Stimulated activated CD8-positive, alpha-beta memory T cell treated with anti-CD3 and anti-CD28 coated beads, Interleukin-7, amount 100 ng/mL, for 4 hours (primary cell): ENCODE results near the gene SMIM14.
A peak's percentile ranks its signal among the peaks of the same experiment; 100 is the strongest.
"Not testable (repeated sequence)": the region's sequence is repeated elsewhere in the genome, so short reads cannot be mapped to it uniquely, and the experiment has no call there.

Experiments
- DNase-seq, 2 donors: peaks; one replicate each; pipeline ENCODE4 v3.0.0-alpha.2; 2020; ENCODE audit warnings: low read depth in 2 of 2

Gene SMIM14

DNA sequence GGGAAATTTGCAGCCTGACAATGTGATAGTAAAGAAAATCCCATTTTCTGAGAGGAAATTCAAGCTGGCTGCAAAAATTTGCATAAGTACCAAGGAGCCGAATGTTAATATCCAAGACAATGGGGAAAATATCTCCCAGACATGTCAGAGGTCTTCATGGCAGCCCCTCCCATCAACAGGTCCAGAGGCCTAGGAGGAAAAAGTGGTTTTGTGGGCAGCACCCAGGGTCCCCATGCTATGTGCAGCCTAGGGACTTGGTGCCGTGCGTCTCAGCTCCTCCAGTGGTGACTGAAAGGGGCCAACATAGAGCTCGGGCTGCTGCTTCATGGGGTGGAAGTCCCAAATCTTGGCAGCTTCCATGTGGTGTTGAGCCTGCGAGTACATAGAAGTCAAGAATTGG lies 105.1 kb downstream of the SMIM14 start:
- DNase-seq: no peak

- not testable (repeated sequence) for DNase-seq
Observed at GRCh38 chr4:39532237-39532636, 106.4 kb downstream of the SMIM14 start.

GRCh38 chr4:39530682-39531081 lies 108.0 kb downstream of the SMIM14 start:
- no peak for DNase-seq

DNA sequence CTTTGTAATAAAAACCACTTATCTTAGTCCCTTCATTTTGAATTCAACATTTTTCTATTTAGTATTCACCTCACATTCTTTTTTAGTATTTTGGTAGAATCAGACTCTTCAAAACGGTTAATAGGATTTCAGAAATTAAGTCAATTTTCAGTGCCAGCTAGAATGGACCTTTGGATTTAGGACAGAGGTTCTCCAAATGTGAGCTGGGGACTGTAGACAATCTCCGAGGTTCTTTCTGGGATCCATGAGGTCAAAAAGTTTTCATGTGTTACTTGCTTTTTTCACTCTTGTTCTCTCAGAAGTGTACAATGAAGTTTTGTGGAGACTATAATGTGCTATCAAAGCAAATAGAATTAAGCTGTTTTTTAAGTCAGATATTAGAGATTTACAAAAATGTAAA lies 109.1 kb downstream of the SMIM14 start:
- DNase-seq: no peak

- no peak for DNase-seq
Observed at GRCh38 chr4:39528061-39528465, 110.6 kb downstream of the SMIM14 start.

GRCh38 chr4:39527296-39528060 lies 111.2 kb downstream of the SMIM14 start, which contains the start of gene UGDH:
TSS of gene UGDH (minus strand) at chr4:39527439. CDS start at chr4:39521512, 5,927 bp downstream.
- DNase-seq: peak; percentile 73 to 90

- peak in 1 of 2 donors; percentile 8 for DNase-seq
Observed at GRCh38 chr4:39526765-39527295, 111.8 kb downstream of the SMIM14 start.

- no peak for DNase-seq
Observed at GRCh38 chr4:39525822-39526690, 112.6 kb downstream of the SMIM14 start.

- DNase-seq: no peak
Observed at GRCh38 chr4:39524161-39524957, 114.3 kb downstream of the SMIM14 start.

DNA sequence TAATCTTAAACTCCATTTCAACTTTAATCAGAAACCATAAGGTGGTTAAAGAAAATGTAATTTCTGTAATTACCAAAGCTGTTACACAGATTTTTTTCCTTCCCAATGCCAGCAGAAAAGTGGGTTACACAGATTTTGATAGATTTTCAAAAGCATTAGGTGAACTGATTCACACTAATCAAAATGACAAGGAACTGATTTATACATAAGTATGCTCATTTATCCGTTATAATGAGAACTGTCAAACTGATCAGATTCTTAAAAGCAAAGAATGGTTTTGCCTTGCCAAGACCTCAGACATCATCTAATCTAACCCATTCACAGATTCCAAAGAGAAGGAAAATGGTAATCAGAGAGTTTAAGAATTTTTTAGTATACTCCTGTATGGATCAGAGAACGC lies 116.6 kb downstream of the SMIM14 start:
- DNase-seq: no peak

GRCh38 chr4:39521253-39521919 lies 117.3 kb downstream of the SMIM14 start:
- no peak for DNase-seq

DNA sequence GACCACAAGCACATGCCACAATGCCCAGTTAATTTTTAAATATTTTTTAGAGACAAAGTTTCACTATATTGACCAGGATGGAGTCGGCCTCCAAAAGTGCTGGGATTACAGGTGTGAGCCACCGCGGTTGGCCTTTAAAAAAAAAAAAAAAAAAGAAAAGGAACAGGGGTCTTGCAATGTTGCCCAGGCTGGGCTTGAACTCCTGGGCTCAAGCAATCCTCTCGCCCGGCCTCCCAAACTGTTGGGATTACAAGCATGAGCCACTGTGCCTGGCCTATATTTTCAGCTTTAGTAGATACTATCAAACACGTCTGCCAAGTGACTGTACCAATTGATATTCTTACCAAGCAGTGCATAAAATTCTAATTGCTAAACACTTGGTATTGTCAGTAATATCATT lies 120.2 kb downstream of the SMIM14 start:
- no peak for DNase-seq

GRCh38 chr4:39516407-39516966 lies 122.2 kb downstream of the SMIM14 start:
- DNase-seq: no peak

- DNase-seq: not testable (repeated sequence)
Observed at GRCh38 chr4:39515669-39516401, 122.8 kb downstream of the SMIM14 start.

GRCh38 chr4:39514888-39515401 lies 123.7 kb downstream of the SMIM14 start:
- DNase-seq: no peak

- not testable (repeated sequence) for DNase-seq
Observed at GRCh38 chr4:39514266-39514665, 124.4 kb downstream of the SMIM14 start.

DNA sequence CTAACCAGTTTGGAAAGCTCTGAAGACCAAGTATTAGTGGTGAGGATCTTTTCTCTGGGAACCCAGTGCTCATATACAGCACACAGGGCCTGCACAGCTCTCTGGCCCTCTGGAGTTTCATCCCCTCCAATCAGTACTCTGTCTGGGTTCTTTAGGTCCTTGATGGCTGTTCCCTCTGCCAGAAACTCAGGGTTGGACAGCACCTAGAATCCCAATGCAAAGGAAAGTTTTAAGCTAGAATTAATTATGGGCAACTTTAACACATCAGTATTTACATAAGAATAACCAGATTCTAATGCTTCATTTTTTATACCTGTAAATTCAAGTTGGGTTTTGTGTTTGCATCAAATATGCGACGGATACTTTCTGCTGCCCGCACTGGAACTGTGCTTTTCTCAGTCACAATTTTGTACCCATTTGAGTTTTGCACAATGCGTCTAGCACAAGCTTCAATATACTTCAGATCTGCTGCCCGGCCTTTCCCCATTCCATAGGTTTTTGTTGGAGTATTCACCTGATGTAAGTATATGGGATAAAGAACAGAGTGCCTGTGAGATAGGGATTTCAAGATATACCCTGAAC lies 128.2 kb downstream of the SMIM14 start:
- no peak for DNase-seq

DNA sequence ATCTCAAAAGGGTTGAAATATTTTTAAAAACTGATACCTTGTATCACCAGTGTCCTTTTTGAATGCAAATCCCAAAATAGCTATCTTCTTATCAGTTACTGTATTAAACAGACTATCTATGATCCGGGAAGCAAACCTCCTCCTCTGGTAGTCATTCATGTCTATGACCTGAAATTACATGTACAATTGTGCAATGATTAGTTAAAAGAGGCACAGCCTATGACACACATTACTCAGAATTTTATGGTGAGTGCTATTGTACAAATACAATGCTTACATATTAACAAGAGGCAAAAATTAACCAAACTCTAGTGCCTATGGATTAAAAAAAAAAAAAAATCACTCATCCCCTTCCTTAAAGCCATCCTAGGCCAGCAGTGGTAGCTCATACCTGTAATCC lies 133.1 kb downstream of the SMIM14 start:
- DNase-seq: no peak

- no peak for DNase-seq
Observed at GRCh38 chr4:39504538-39504937, 134.1 kb downstream of the SMIM14 start.

DNA sequence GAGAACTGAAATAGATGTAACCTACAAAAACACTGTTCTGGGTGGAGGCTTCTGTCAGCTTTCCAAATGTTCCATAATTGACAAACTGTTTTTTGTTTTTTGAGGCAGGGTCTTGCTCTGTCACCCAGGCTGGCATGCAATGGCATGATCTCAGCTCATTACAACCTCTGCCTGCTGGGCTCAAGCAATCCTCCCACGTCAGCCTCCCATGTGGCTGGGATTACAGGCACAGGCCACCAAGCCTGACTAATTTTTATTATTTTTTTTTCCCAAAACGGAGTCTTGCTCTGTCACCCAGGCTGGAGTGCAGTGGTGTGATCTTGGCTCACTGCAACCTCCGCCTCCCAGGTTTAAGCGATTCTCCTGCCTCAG lies 136.0 kb downstream of the SMIM14 start:
- not testable (repeated sequence) for DNase-seq
